ENCODE measurements around the gene CD28.

Gene CD28

GRCh38 chr2:203719456-203720410 lies 13.3 kb downstream of the CD28 start:
- no peak overlapping the region for H3K4me3 ChIP-seq (ENCODE audit: low read length)

GRCh38 chr2:203720915-203721672 lies 14.7 kb downstream of the CD28 start:
- no peak overlapping the region for H3K4me3 ChIP-seq (ENCODE audit: low read length)
- no peaks in the 10 kb centered on the region for H3K27me3 ChIP-seq (ENCODE audit: control insufficient read depth, insufficient read depth, low read length)
- no peak overlapping the region for H3K9ac ChIP-seq (ENCODE audit: low read depth, low read length)
- H3K4me2 ChIP-seq (ENCODE audit: low read length), result no peak overlapping the region
- peaks cover 23% of the 10 kb centered on the region for H3K4me1 ChIP-seq (ENCODE audit: control insufficient read depth, insufficient read depth, low read length)
- no peaks in the 10 kb centered on the region for H3K36me3 ChIP-seq (ENCODE audit: insufficient read depth, low read length)
- no peaks in the 10 kb centered on the region for H3K9me3 ChIP-seq (replicated peaks; ENCODE audit: low read length)

More at GRCh38 chr2:203719456-203720410, 13.3 kb downstream of the CD28 start:
- Histone ChIP-seq H3K27me3 (ENCODE audit: control insufficient read depth, insufficient read depth, low read length) (no peaks in the 10 kb centered on the region), H3K36me3 (ENCODE audit: insufficient read depth, low read length) (no peaks in the 10 kb centered on the region), H3K9me3 (replicated peaks; ENCODE audit: low read length) (no peaks in the 10 kb centered on the region), H3K4me2 (ENCODE audit: low read length) (no peak overlapping the region), H3K4me1 (ENCODE audit: control insufficient read depth, insufficient read depth, low read length) (peaks cover 23% of the 10 kb centered on the region), H3K9ac (ENCODE audit: low read depth, low read length) (no peak overlapping the region)

GRCh38 chr2:203721781-203722300 lies 15.4 kb downstream of the CD28 start:
- H3K4me1 ChIP-seq (ENCODE audit: control insufficient read depth, insufficient read depth, low read length), result peaks cover 23% of the 10 kb centered on the region
- no peak overlapping the region for H3K9ac ChIP-seq (ENCODE audit: low read depth, low read length)
- no peak overlapping the region for H3K4me3 ChIP-seq (ENCODE audit: low read length)
- H3K27me3 ChIP-seq (ENCODE audit: control insufficient read depth, insufficient read depth, low read length), result no peaks in the 10 kb centered on the region
- no peaks in the 10 kb centered on the region for H3K36me3 ChIP-seq (ENCODE audit: insufficient read depth, low read length)
- H3K9me3 ChIP-seq (replicated peaks; ENCODE audit: low read length), result no peaks in the 10 kb centered on the region
- H3K4me2 ChIP-seq (ENCODE audit: low read length), result no peak overlapping the region

- peaks cover 23% of the 10 kb centered on the region for H3K4me1 ChIP-seq (ENCODE audit: control insufficient read depth, insufficient read depth, low read length)
- H3K27me3 ChIP-seq (ENCODE audit: control insufficient read depth, insufficient read depth, low read length), result no peaks in the 10 kb centered on the region
- H3K4me2 ChIP-seq (ENCODE audit: low read length), result no peak overlapping the region
- H3K36me3 ChIP-seq (ENCODE audit: insufficient read depth, low read length), result no peaks in the 10 kb centered on the region
- no peak overlapping the region for H3K4me3 ChIP-seq (ENCODE audit: low read length)
- H3K9ac ChIP-seq (ENCODE audit: low read depth, low read length), result no peak overlapping the region
- H3K9me3 ChIP-seq (replicated peaks; ENCODE audit: low read length), result no peaks in the 10 kb centered on the region
Observed at GRCh38 chr2:203722411-203722810, 16.0 kb downstream of the CD28 start.

- no peak overlapping the region for H3K4me2 ChIP-seq (ENCODE audit: low read length)
- H3K27me3 ChIP-seq (ENCODE audit: control insufficient read depth, insufficient read depth, low read length), result no peaks in the 10 kb centered on the region
- H3K36me3 ChIP-seq (ENCODE audit: insufficient read depth, low read length), result no peaks in the 10 kb centered on the region
- H3K9ac ChIP-seq (ENCODE audit: low read depth, low read length), result no peak overlapping the region
- no peaks in the 10 kb centered on the region for H3K9me3 ChIP-seq (replicated peaks; ENCODE audit: low read length)
- H3K4me3 ChIP-seq (ENCODE audit: low read length), result no peak overlapping the region
- H3K4me1 ChIP-seq (ENCODE audit: control insufficient read depth, insufficient read depth, low read length), result peaks cover 46% of the 10 kb centered on the region
Observed at GRCh38 chr2:203728321-203728720, 21.9 kb downstream of the CD28 start.

- Histone ChIP-seq H3K9me3 (replicated peaks; ENCODE audit: low read length) (no peaks in the 10 kb centered on the region), H3K9ac (ENCODE audit: low read depth, low read length) (no peak overlapping the region), H3K27me3 (ENCODE audit: control insufficient read depth, insufficient read depth, low read length) (no peaks in the 10 kb centered on the region), H3K4me3 (ENCODE audit: low read length) (no peak overlapping the region), H3K4me2 (ENCODE audit: low read length) (no peak overlapping the region), H3K36me3 (ENCODE audit: insufficient read depth, low read length) (no peaks in the 10 kb centered on the region), H3K4me1 (ENCODE audit: control insufficient read depth, insufficient read depth, low read length) (peaks cover 42% of the 10 kb centered on the region)
Observed at GRCh38 chr2:203730076-203730729, 23.8 kb downstream of the CD28 start.

GRCh38 chr2:203730883-203731282 lies 24.4 kb downstream of the CD28 start:
- no peaks in the 10 kb centered on the region for H3K27me3 ChIP-seq (ENCODE audit: control insufficient read depth, insufficient read depth, low read length)
- no peaks in the 10 kb centered on the region for H3K9me3 ChIP-seq (replicated peaks; ENCODE audit: low read length)
- no peak overlapping the region for H3K4me3 ChIP-seq (ENCODE audit: low read length)
- peaks cover 42% of the 10 kb centered on the region for H3K4me1 ChIP-seq (ENCODE audit: control insufficient read depth, insufficient read depth, low read length)
- H3K36me3 ChIP-seq (ENCODE audit: insufficient read depth, low read length), result no peaks in the 10 kb centered on the region
- no peak overlapping the region for H3K4me2 ChIP-seq (ENCODE audit: low read length)
- H3K9ac ChIP-seq (ENCODE audit: low read depth, low read length), result no peak overlapping the region

GRCh38 chr2:203732092-203732952 lies 25.9 kb downstream of the CD28 start:
- Histone ChIP-seq H3K4me3 (ENCODE audit: low read length) (no peak overlapping the region), H3K36me3 (ENCODE audit: insufficient read depth, low read length) (no peaks in the 10 kb centered on the region), H3K4me1 (ENCODE audit: control insufficient read depth, insufficient read depth, low read length) (peaks cover 49% of the 10 kb centered on the region), H3K27me3 (ENCODE audit: control insufficient read depth, insufficient read depth, low read length) (no peaks in the 10 kb centered on the region), H3K9me3 (replicated peaks; ENCODE audit: low read length) (no peaks in the 10 kb centered on the region), H3K9ac (ENCODE audit: low read depth, low read length) (peak overlapping the region; percentile 60), H3K4me2 (ENCODE audit: low read length) (peak overlapping the region; percentile 13)

- Histone ChIP-seq H3K36me3 (ENCODE audit: insufficient read depth, low read length) (no peaks in the 10 kb centered on the region), H3K27me3 (ENCODE audit: control insufficient read depth, insufficient read depth, low read length) (no peaks in the 10 kb centered on the region), H3K9me3 (replicated peaks; ENCODE audit: low read length) (no peaks in the 10 kb centered on the region), H3K4me3 (ENCODE audit: low read length) (no peak overlapping the region), H3K4me1 (ENCODE audit: control insufficient read depth, insufficient read depth, low read length) (peaks cover 56% of the 10 kb centered on the region), H3K4me2 (ENCODE audit: low read length) (no peak overlapping the region), H3K9ac (ENCODE audit: low read depth, low read length) (peak overlapping the region; percentile 60)
Observed at GRCh38 chr2:203732953-203733510, 26.6 kb downstream of the CD28 start.

- no peaks in the 10 kb centered on the region for H3K27me3 ChIP-seq (ENCODE audit: control insufficient read depth, insufficient read depth, low read length)
- H3K36me3 ChIP-seq (ENCODE audit: insufficient read depth, low read length), result no peaks in the 10 kb centered on the region
- H3K9me3 ChIP-seq (replicated peaks; ENCODE audit: low read length), result no peaks in the 10 kb centered on the region
- no peak overlapping the region for H3K4me2 ChIP-seq (ENCODE audit: low read length)
- peaks cover 61% of the 10 kb centered on the region for H3K4me1 ChIP-seq (ENCODE audit: control insufficient read depth, insufficient read depth, low read length)
- H3K9ac ChIP-seq (ENCODE audit: low read depth, low read length), result peak overlapping the region; percentile 60
- H3K4me3 ChIP-seq (ENCODE audit: low read length), result no peak overlapping the region
Observed at GRCh38 chr2:203733684-203734083, 27.2 kb downstream of the CD28 start.

All from skeletal muscle satellite cell (primary cell).